HG03442 (cell line): ENCODE results near the gene RYR2.
"Not testable (repeated sequence)": the region's sequence is repeated elsewhere in the genome, so short reads cannot be mapped to it uniquely, and the experiment has no call there.

Source experiments
- ATAC-seq: cut with Tn5 transposase; IDR thresholded peaks from one replicate; pipeline ENCODE4 v1.9.1; 2021; ENCODE audit warnings: mild to moderate bottlenecking, moderate library complexity; ENCODE audit not compliant: unreplicated experiment

RYR2 gene

GRCh38 chr1:237139732-237140131 is 97.7 kb downstream of the RYR2 start:
- ATAC-seq, result no peak

- no peak for ATAC-seq
Measured at GRCh38 chr1:237140986-237141385, 99.0 kb downstream of the RYR2 start.

GRCh38 chr1:237141502-237141901 is 99.5 kb downstream of the RYR2 start:
- no peak for ATAC-seq

GRCh38 chr1:237145379-237146135 is 103.6 kb downstream of the RYR2 start:
- ATAC-seq, result no peak

- no peak for ATAC-seq
Measured at GRCh38 chr1:237146241-237146640, 104.3 kb downstream of the RYR2 start.

- ATAC-seq, result no peak
Measured at GRCh38 chr1:237149857-237150256, 107.9 kb downstream of the RYR2 start.

- not testable (repeated sequence) for ATAC-seq
Measured at GRCh38 chr1:237151979-237152378, 110.0 kb downstream of the RYR2 start.

- no peak for ATAC-seq
Measured at GRCh38 chr1:237152506-237153335, 110.7 kb downstream of the RYR2 start.

GRCh38 chr1:237154157-237154556 is 112.2 kb downstream of the RYR2 start:
- ATAC-seq, result no peak

GRCh38 chr1:237164406-237165352 is 122.7 kb downstream of the RYR2 start:
- no peak for ATAC-seq

GRCh38 chr1:237166086-237166485 is 124.1 kb downstream of the RYR2 start:
- no peak for ATAC-seq

GRCh38 chr1:237166593-237167101 is 124.7 kb downstream of the RYR2 start:
- ATAC-seq, result no peak

- ATAC-seq, result no peak
Measured at GRCh38 chr1:237170149-237170548, 128.2 kb downstream of the RYR2 start.

GRCh38 chr1:237171454-237172117 is 129.6 kb downstream of the RYR2 start:
- ATAC-seq, result no peak

GRCh38 chr1:237172118-237172485 is 130.1 kb downstream of the RYR2 start:
- no peak for ATAC-seq

GRCh38 chr1:237179503-237179902 is 137.5 kb downstream of the RYR2 start:
- no peak for ATAC-seq

GRCh38 chr1:237180256-237180655 is 138.3 kb downstream of the RYR2 start:
- ATAC-seq, result no peak

GRCh38 chr1:237181743-237182317 is 139.8 kb downstream of the RYR2 start:
- no peak for ATAC-seq

- ATAC-seq, result no peak
Measured at GRCh38 chr1:237183963-237184540, 142.1 kb downstream of the RYR2 start.

GRCh38 chr1:237186675-237187074 is 144.7 kb downstream of the RYR2 start:
- no peak for ATAC-seq
